Measurements from ENCODE around the gene CPE. TPM values are rescaled to one million over a fixed set of nuclear protein-coding genes. Genes with fewer than 3 reads are reported as not detected.

Gene CPE
- total and polyA plus RNA-seq, 2 donors (not counting 3 experiments of a cell fraction or from before 2014, with no cell fraction given), result 2.7 to 9.2 TPM

DNA sequence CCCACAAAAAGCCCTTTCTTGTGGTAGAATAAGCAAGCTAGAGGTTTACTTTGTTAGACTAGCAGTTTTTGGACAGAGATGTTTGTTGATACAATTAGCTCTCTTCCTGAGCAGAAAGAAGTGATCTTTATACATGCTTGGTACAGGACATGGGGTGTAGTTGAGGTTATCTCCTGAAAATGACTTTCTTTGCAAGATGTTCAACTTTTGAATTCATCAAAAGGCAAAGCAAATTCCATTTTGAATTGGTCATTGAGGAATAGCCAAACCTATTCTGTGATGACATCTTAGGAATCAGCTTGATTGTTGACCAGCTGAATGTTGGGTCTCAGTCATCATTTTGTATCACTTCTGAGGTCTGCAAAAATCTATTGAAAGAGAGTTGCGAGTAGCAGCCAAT, 3.8 kb downstream of the CPE start:
- ChIA-PET POLR2A (no interaction called here), CTCF (interaction anchor here (0.6 to 1.4 kb wide), 4 partner anchors 47 to 270 kb away, joined by 3 to 4 read pairs (median 4); partner anchors contain the start of gene TMEM192)
- peaks cover 4% of the 10 kb centered on the region for H3K4me1 ChIP-seq (ENCODE audit: control insufficient read depth, extremely low read depth, insufficient read depth, low read length)
- H3K27ac ChIP-seq (ENCODE audit: insufficient read depth, low read depth, low read length), result no peak overlapping the region
- H4K20me1 ChIP-seq (replicated peaks; ENCODE audit: control insufficient read depth, extremely low read depth, insufficient read depth, low read length), result no peaks in the 10 kb centered on the region
- FAIRE-seq, result no peak
- no peaks in the 10 kb centered on the region for H3K9me1 ChIP-seq (replicated peaks; ENCODE audit: control insufficient read depth, extremely low read depth, insufficient read depth, low read length)
- peaks cover 0 to 2% of the 10 kb centered on the region in 2 experiments for H3K27me3 ChIP-seq (ENCODE audit: control insufficient read depth in 2 of 2, insufficient read depth in 2 of 2, low read length in 2 of 2)
- DNase-seq (ENCODE audit: low read depth, low spot score), result no peak
- no peak overlapping the region for H3K4me3 ChIP-seq (replicated peaks in 1 of 3; ENCODE audit: insufficient read depth in 1 of 3, low read depth in 1 of 3, low read length in 3 of 3)
- H3K4me2 ChIP-seq (ENCODE audit: insufficient read depth, low read length), result no peak overlapping the region
- BruUV-seq (replicated peaks), result no TSS peak
- no peaks in the 10 kb centered on the region for H3K9me3 ChIP-seq (replicated peaks; ENCODE audit: control insufficient read depth, insufficient read depth, low read length)
- H2AFZ ChIP-seq (ENCODE audit: low read depth, low read length), result no peak overlapping the region
- no peaks in the 10 kb centered on the region for H3K36me3 ChIP-seq (ENCODE audit: control insufficient read depth in 2 of 2, extremely low read depth in 1 of 2, insufficient read depth in 2 of 2, low read length in 2 of 2)
- no peaks in the 10 kb centered on the region for H3K79me2 ChIP-seq (ENCODE audit: control insufficient read depth, insufficient read depth, low read length)
- H3K9ac ChIP-seq (replicated peaks; ENCODE audit: extremely low read depth, insufficient read depth, low read length), result no peak overlapping the region
- no peak for TF ChIP-seq POLR2AphosphoS5 (IDR thresholded peaks at IDR 0.05; ENCODE audit: insufficient read depth, low read depth, low read length)
- no peak for TF ChIP-seq FOS (IDR thresholded peaks at IDR 0.05; ENCODE audit: borderline replicate concordance, insufficient read depth, low read length)
- TF ChIP-seq POLR2A (IDR thresholded peaks at IDR 0.05; ENCODE audit: low read depth, low read length), result no peak
- no peak for TF ChIP-seq MYC (IDR thresholded peaks at IDR 0.05; ENCODE audit: low read depth, low read length)
- TF ChIP-seq, protein P1, sequence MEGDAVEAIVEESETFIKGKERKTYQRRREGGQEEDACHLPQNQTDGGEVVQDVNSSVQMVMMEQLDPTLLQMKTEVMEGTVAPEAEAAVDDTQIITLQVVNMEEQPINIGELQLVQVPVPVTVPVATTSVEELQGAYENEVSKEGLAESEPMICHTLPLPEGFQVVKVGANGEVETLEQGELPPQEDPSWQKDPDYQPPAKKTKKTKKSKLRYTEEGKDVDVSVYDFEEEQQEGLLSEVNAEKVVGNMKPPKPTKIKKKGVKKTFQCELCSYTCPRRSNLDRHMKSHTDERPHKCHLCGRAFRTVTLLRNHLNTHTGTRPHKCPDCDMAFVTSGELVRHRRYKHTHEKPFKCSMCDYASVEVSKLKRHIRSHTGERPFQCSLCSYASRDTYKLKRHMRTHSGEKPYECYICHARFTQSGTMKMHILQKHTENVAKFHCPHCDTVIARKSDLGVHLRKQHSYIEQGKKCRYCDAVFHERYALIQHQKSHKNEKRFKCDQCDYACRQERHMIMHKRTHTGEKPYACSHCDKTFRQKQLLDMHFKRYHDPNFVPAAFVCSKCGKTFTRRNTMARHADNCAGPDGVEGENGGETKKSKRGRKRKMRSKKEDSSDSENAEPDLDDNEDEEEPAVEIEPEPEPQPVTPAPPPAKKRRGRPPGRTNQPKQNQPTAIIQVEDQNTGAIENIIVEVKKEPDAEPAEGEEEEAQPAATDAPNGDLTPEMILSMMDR (IDR thresholded peaks at IDR 0.05; ENCODE audit: extremely low read depth in 1 of 2, insufficient read depth in 1 of 2, low read depth in 1 of 2, low read length in 2 of 2), result no peak
- TF ChIP-seq EZH2 (IDR thresholded peaks at IDR 0.05; ENCODE audit: borderline replicate concordance, low read depth, low read length, severe bottlenecking), result no peak
- TF ChIP-seq, protein P2, sequence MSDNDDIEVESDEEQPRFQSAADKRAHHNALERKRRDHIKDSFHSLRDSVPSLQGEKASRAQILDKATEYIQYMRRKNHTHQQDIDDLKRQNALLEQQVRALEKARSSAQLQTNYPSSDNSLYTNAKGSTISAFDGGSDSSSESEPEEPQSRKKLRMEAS (IDR thresholded peaks at IDR 0.05; ENCODE audit: insufficient read depth, insufficient read length), result no peak
- no peak for TF ChIP-seq JUN (IDR thresholded peaks at IDR 0.05; ENCODE audit: borderline replicate concordance, insufficient read depth, insufficient read length, low read depth)
- TF ChIP-seq GATA2 (IDR thresholded peaks at IDR 0.05; ENCODE audit: insufficient read depth, insufficient read length, low read depth, low read length), result no peak
- intact Hi-C loops (cut with micrococcal nuclease) (no loop called here), dilution Hi-C loops (cut with MboI; ENCODE audit: extremely low pct_ligation_motif_present, low sequenced_read_pairs) (no loop called here)

Measured in endothelial cell of umbilical vein (primary cell).